ENCODE results near the gene ADAD2.

GRCh38 chr16:84228256-84228838 is 37.4 kb downstream of the ADAD2 start:
- TF ChIP-seq CTCF (conservative IDR thresholded peaks at IDR 0.05; ENCODE audit: low read length): no peak
- no peak for TF ChIP-seq EZH2phosphoT487 (IDR thresholded peaks at IDR 0.05; ENCODE audit: borderline replicate concordance, low read depth, low read length)
